Stimulated activated CD4-positive, alpha-beta T cell treated with anti-CD3 and anti-CD28 coated beads, Interleukin-1b, Interleukin-23, amount 100 ng/mL, for 1 hour (primary cell): ENCODE data around the gene SLC7A8.
"Not testable (repeated sequence)": the region's sequence is repeated elsewhere in the genome, so short reads cannot be mapped to it uniquely, and the experiment has no call there.

ENCODE experiments used
- DNase-seq, 2 donors: peaks; one replicate each; pipeline ENCODE4 v3.0.0-alpha.2; 2020; ENCODE audit warnings: low read depth in 2 of 2

SLC7A8 gene

DNA sequence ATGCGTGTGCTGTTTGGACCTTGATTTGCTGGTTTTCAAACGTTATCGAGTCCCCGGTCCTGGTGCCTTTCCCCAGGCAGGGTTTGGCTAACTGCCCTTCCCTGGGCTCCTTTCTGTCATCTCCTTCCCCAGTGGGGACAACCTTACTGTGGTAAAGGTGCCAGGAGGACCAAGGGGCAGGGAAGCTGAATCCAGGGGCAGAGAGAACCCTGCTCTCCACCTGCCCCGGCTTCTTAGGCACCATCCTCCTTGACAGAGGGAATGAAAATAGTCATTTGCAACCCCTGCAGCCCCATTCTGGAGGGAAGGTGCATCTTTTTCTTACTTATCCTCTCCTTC is 69.4 kb downstream of the SLC7A8 start:
- no peak for DNase-seq

DNA sequence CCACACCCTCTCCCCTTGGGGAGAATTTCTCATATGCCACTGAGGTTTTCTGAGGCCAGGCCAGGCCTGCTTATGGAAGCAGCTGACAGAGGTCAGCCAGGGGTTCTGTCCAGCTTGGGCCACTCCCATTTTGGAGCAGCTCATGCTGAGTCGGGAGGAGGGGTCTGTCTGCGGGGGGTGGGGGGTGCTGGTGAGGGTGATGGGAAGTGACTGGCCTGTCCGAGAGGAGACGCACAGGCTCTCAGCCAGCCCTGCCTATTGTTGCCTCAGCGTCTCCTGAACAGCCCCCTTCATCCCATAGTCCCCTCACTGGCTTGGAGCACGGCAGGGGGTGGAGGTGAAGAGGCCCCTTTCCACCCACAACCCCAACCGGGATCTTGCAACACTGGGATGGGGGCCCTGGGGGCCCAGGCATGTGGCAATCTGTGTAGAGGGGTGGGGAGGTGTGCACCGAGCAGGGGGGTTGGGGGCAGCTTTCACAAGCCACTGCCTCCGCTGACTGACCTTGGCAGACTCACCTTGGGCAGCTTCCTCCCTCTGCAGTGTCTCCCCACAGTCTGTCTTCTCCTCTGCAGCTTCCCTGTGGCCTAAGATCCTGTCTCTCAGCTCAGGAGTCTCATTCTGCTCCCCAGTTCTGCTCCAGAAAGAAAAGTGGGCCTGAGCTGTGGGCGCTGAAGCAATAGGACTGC is 69.9 kb downstream of the SLC7A8 start:
- no peak for DNase-seq

DNA sequence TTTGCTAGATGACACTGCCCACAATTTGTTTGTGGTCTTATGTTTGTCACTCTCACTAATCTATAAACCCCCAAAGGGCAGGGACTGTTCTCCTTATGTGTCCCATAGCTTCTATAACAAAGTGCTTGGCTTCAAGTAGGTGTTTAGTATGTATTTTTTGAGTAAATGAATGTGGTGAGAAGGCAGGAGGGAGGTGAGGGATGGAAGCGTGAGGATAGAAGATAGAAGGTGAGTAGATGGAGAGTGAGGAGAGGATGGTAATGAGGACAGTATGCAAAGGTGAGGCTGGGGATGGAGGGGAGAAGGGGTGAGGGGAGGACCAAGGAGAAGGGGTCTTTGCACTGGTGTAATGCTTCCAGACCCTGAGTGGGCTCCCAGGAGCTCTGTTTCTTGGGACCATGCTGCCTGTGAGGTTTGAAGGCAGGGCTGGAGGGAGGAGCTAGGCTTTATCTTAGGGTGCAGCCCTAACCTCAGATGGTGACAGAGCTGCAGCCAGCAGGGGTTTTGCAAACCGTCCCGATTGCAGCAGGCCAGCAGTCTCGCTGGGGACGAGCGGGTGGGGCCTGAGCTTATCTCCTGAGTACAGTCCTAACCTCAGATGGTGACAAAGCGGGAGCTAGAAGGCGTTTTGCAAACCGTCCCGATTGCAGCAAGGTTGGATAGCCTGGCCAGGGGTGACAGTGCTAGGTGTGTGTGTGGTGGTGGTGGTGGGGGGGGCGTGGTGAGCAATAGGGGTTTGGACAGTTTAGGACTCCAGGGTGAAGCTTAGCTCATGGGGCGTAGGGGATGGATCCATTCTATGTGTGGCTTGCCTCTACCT is 70.9 kb downstream of the SLC7A8 start:
- no peak for DNase-seq

DNA sequence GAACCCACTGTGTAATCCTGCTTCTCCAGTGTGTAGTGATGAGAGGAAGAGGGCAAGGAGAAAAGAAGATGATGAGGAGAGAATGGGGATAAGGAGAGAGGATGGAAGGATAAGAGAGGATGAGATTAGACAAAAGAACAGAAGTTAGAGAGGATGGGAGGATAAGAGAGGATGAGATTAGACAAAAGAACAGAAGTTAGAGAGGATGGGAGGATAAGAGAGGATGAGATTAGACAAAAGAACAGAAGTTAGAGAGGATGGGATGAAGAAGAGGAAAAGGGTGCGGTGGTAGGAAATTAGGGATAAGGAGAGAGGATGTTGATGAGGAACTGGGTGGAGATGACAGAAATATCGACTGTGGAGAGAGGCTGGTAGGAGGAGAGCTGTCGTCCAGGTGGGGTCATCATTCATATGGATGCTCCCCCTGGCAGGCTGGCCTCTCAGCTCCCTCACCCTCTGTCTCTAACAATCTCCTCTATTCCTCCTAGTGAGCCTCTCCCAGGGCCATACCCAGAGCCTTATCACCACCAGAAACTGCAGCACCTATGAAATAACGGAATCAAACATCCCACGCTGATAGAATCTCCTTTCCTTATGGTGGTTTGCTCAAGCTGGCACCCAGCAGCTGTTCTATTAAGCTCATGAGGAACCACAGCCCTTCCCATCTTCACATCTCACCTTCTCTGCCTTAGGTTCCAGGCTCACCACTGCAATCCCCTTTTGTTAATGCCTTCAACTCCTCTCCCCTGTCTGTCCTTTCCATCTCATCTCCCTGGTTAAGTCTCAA is 72.7 kb downstream of the SLC7A8 start:
- DNase-seq, result no peak

DNA sequence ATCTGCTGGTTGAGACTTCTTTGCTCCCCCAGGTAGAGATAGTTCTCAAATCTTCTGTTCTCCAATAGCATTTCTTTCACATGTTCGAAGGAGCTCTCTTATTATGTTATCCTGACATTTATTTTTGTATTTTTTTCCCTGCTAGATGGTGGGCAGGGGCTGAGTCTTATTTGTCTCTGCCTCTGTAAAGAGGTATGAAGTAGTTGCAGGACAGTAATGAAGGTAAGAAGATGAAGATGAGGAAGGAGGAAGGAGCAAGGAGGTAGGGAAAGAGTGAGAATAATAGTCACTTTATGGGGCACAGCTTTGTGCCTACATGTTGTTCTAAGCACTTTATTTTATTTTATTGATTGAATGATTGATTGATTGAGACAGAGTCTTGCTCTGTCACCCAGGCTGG is 73.7 kb downstream of the SLC7A8 start:
- DNase-seq, result no peak

DNA sequence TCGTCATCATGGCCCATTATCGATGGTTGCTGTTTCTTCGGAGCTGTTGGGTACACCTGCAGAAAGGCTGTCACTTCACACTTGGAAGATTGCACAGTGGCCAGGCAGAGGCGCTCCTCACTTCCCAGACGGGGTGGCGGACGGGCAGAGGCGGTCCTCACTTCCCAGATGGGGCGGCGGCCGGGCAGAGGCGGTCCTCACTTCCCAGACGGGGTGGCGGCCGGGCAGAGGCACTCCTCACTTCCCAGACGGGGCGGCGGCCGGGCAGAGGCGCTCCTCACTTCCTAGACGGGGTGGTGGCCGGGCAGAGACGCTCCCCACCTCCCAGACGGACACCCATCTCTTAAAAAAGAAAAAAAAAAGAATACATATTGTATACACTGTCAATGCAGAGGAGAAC is 75.3 kb downstream of the SLC7A8 start:
- DNase-seq, result not testable (repeated sequence)

DNA sequence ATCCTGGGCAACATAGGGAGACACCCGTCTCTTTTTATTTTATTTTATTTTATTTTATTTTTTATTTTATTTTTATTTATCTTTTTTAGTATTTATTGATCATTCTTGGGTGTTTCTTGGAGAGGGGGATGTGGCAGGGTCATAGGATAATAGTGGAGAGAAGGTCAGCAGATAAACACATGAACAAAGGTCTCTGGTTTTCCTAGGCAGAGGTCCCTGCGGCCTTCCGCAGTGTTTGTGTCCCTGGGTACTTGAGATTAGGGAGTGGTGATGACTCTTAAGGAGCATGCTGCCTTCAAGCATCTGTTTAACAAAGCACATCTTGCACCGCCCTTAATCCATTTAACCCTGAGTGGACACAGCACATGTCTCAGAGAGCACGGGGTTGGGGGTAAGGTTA is 75.8 kb downstream of the SLC7A8 start:
- DNase-seq, result not testable (repeated sequence)

DNA sequence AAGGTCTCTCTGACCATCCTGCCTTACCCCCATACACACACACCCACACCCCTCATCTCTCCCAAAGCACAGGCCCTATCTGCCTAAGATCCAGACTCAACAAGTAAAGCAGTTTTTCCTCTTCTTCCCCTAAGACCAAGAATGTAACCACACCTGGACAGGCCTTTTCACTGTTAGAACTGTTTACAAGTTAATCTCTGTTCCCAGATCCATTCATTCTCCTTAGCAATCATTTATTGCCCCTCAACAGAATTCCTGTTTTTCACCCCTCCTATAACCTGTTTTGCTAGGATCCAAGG is 76.8 kb downstream of the SLC7A8 start:
- DNase-seq, result no peak

DNA sequence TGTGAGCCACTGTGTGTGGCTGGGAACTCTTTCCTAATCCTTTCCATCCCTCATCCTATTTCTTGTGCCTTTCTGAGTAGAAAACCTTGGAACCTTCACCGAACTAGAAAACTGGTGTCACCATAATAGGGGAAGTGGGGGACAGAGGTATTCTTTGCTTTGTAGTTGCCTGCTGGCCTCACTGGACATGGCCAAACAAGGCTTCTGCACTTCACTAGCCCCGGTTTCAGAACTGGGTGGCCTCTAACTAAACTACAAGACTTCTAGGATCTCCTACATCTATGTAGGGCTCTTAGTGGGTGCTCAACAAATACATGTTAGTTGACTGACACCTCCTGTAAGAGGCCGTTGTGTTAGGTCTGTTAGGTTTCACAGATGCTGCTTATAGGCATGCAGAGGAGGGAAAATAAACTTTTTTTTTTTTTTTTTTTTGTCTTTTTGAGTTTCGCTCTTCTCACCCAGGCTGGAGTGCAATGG is 78.1 kb downstream of the SLC7A8 start:
- no peak for DNase-seq

DNA sequence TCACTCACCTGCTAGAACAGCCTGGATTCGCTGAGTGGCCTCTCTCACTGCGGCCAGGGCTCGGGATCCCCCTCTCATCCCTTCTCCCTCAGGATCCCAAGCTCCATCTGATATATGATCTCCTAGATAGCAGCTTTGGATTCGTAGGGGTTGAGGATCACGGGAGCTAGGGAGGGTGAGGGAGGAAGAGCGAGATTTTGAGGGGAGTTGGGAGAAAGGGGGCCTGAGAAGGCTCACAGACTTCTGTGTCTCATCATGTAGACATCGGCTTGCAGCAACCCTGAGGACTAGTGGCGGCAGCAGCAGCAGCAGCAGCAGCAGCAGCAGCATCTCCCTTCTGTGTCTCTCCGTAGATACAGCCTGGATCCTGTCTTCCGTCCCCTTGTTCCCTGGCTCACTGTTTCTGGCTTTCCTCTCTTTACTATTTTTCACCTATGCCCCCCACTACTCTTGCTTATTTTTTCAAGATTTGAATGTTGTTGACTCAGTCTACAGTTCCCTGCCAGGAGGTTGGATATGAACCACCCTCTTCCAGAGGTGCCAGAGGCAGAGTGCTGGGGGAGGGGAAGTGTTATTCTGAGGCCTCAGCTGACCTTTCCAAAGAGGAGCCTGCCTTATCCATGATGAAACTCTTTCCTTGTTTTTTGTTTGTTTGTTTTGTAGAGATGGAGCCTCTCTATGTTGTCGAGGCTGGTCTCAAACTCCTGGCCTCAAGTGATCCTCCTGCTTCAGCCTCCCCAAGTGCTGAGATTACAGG is 78.7 kb downstream of the SLC7A8 start, which contains the start of gene CIROP:
Gene CIROP (minus strand): TSS at position 399 of the 757 bp plus-strand sequence. CDS start 69 bp downstream, at position 330.
- DNase-seq, result no peak

DNA sequence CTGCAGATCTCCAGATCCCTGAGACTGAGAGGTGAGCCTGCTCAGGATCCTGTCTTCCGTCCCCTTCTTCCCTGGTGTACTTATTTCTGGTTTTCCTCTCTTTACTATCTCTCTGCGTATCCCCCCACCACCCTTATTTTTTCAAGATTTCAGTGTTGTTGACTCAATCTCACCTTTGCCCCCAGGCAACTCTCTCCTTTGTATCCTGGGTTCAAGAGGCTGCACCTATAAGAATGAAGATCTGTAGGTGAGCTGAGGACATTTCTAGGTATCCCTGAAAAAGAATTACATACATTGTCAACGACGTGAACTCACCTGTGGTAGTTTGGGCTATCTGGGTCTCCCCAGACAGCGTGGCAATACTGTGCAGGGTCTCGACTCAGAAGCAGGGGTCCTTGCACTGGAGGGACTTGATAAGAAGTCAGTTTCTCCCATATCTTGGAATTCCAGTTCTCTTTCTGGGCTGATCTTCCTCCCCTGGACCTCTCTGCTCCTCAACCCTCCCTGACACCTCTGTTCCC is 79.3 kb downstream of the SLC7A8 start:
- DNase-seq, result no peak

DNA sequence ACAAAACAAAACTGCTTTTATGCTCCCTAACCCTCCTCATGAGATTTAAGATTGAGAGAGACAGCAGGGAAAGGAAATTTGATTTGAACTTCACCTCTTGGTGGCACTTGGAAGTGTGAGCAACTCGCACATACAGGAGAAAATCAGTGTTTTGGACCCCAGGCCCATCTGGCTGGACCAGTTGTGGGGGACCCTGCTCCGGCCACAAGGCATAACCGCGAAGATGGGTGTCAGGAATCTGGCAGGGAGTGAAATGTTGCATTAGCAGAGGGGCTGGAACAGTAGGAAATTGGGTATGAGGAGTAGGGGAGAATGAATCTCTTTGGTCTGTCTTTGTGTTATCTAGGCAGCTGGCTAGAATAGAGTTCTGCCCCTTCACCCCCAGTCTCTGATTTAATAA is 79.9 kb downstream of the SLC7A8 start:
- DNase-seq, result no peak

DNA sequence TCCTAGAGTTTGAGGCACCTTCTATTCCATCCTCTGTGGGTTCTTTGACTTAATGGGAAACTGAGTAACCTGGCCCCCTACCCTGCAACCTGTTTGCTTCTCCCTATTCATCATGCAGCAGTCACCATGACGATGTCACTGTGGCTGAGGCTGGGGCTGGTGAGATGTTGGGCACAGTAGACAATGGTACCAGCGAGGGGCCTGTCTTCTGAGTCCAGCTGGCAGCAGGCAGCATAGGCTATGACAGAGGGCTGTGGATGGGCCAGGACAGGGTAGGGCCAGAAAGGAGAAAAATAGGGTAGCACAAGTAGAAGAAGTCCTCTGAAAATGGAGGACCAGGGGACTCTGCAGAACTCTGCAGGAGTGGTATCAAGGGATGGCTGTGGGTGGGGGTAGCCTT is 80.7 kb downstream of the SLC7A8 start:
- DNase-seq, result no peak

DNA sequence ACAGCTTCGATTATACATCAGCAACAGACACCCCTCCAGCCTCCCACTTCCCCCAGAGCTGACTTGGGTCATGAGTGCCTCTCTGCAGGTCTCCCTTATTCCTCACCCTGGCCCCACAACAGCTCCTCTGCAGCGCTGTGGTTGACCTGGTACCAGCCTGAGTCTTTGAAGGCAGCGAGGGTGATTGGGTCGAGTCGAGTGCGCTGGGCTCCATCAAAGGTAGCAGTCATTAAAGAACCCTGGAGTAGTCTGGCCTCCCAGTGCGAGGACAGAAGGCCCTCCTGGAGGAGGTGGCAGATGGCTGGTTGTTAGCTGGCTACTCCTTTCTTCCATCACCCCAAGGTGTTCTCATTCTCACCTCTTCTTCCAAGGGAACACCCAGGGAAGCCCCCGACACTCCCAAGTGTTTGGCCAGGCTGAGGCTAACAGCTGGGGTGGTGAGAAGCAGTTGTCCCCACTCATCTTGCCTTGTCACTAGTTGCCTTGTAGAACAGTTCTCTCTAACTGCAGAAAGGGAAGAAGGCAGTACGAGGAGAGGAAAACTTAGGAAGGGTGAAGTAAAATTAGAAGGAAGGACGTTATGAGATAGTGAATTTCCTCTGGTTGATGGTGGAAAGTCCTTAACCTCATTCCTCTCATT is 81.4 kb downstream of the SLC7A8 start:
- DNase-seq, result no peak

DNA sequence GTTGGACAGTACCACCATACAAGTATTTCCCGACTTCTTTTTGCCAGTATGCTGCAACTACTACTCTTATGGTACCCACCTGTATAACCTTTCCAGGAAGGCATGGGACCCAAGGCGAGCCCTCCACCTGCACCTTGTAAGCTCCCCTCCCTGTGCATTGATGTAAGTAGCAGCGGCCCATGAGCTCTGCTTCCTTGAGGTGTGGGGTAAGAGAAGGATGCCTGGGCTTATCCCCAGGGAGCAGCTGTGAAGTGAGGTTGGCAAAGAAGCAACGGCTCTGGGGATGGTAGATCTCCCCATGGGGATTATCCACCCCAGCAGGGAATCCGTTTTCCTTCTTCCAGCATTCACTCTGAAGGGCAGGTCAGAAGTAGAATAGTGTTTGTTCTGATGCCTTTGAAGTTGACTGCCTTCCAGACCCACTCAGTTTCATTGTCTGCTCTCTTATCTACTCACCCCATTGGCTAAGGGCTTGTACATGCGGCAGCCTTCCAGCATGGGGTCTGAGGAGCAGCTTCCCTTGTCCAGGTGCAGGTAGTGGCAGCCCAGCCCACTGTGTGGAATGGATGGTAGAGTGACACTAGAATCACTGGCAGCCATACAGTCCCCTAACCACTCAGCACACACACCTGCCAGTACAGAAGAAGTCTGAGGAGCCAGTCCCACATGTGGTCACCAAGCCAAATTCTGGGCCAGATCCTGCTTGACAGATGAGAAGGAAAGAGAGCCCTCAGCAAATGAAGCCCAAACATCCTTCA is 82.1 kb downstream of the SLC7A8 start:
- DNase-seq, result no peak

DNA sequence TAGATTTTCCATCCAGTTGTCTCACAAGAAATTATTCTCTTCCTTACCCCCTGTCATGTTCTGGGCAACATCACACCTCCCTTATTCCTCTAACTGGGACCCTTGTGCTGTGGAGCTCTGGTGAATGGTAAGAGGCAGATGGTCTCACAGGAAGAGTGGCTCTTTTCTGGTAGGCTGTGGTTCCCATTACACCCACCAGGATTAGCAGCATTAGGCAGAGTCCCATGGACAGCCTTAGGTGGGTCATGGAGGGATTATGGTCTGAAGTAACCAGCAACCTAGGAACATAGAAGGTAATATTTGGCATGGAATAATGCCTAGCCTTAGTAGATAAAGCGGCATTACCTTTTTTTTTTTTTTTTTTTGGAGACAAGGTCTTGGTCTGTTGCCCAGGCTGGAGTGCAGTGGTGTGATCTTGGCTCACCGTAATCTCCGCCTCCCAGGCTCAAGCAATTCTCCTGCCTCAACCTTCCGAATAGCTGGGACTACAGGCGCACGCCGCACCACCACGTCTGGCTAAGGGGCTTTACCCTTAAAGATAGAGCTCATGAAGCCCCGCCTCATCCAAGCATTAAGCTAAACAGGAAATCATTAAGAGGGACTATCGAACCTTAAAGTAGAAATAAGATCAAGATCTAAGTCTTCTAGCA is 84.1 kb downstream of the SLC7A8 start:
- no peak for DNase-seq

DNA sequence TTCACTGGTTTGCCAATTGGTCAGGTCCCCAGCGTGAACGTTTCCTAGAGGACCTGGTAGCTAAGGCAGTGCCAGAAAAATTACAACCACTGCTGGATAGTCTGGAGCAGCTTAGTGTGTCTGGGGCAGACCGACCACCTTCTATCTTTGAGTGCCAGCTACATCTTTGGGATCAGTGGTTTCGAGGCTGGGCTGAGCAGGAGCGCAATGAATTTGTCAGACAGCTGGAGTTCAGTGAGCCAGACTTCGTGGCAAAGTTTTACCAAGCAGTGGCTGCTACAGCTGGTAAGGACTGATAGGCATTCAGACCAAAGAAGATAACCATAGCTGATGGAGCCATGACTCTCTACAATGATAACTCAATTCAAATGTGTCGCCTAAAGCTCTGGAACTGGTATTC is 85.7 kb downstream of the SLC7A8 start:
- DNase-seq, result no peak

DNA sequence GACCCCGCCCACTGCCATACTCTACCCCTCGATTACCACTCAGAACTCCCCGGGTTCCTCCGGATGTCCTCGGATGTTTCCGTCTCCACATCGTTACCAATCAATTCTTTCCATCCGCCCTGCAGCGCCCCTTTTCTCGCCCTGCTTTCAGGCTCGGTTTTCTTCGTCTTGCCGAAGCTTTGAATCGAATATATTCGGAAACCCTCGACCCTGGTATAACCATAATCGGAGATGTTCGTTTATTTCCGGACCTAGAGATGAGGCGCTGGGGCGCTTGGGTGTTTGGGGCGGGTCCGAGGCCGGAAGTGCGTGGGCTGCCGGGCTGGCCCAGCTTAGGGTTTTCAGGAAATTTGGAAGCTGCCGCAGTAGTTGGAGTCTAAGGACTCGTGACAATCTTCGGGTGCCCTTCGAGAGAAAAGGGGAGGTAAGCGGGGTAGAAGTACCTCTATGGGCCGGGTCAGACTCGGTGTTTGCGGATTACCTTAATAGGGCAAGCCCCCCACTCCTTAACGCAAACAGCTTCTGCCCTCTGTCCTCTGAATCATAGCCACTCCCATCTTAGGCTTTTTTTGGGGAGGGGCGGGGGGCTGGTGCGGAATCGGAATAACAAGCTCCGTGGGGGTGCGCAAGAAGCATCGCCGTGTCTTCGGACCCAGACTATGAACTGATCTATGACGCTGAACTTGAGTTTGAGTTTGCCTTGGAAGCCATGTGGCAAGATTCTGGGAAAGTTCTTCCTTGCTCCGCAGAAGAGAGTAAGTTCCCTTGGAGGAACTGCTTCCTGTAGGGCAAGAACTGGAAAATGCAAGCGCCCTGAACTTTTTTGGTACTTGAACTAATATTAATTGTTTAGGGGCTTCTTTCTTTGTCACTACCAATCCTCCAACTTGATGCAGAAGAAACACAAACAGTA is 88.0 kb downstream of the SLC7A8 start, which contains the start of gene C14orf119:
Gene C14orf119 (plus strand): TSS at position 310 of the 913 bp plus-strand sequence. CDS start 2,154 bp downstream, outside the sequence.
- DNase-seq, result peak; percentile 98 to 99
